ENCODE results near the gene SLC22A23.

SLC22A23 gene

GRCh38 chr6:3226042-3226441, 230.8 kb downstream of the SLC22A23 start:
- no peak for TF ChIP-seq CTCF (IDR thresholded peaks at IDR 0.05)
- Mint-ChIP-seq H3K36me3 (ENCODE audit: low read depth) (peaks cover 24% of the 10 kb centered on the region), H3K4me3 (peak overlapping the region; percentile 94), H3K4me1 (peaks cover 51% of the 10 kb centered on the region), H3K27me3 (ENCODE audit: low read depth, poor library complexity) (peaks cover 25% of the 10 kb centered on the region), H3K27ac (no peak overlapping the region), H3K9me3 (peaks cover 5% of the 10 kb centered on the region)
- no peak for DNase-seq

GRCh38 chr6:3222506-3223038, 234.3 kb downstream of the SLC22A23 start:
- H3K4me1 Mint-ChIP-seq, result peaks cover 33% of the 10 kb centered on the region
- no peak overlapping the region for H3K4me3 Mint-ChIP-seq
- peaks cover 11% of the 10 kb centered on the region for H3K27me3 Mint-ChIP-seq (ENCODE audit: low read depth, poor library complexity)
- peaks cover 5% of the 10 kb centered on the region for H3K9me3 Mint-ChIP-seq
- DNase-seq, result no peak
- H3K36me3 Mint-ChIP-seq (ENCODE audit: low read depth), result peaks cover 24% of the 10 kb centered on the region
- no peak for TF ChIP-seq CTCF (IDR thresholded peaks at IDR 0.05)
- no peak overlapping the region for H3K27ac Mint-ChIP-seq

DNA sequence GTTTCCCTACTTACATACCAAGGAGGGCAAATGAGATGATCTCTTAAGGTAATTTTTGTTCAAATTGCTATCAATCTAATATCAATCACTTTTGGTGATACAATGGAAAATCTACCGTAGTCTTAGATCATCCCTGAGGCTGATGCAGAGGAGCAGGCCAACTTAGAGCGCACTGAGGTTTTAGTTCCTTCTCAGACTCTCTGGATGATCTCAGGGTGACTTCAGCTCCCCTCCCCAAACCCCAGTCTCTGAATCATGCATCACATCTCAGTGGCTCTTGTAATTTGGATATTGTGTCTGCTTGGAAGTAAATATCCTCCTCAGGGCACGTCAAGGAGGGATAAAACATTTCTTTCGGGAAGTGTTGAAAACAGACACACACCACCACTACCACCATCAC, 235.3 kb downstream of the SLC22A23 start:
- TF ChIP-seq CTCF (IDR thresholded peaks at IDR 0.05), result no peak
- H3K4me3 Mint-ChIP-seq, result no peak overlapping the region
- peak overlapping the region; percentile 69 for H3K27ac Mint-ChIP-seq
- peaks cover 24% of the 10 kb centered on the region for H3K36me3 Mint-ChIP-seq (ENCODE audit: low read depth)
- peaks cover 11% of the 10 kb centered on the region for H3K27me3 Mint-ChIP-seq (ENCODE audit: low read depth, poor library complexity)
- H3K4me1 Mint-ChIP-seq, result peaks cover 31% of the 10 kb centered on the region
- DNase-seq, result no peak
- H3K9me3 Mint-ChIP-seq, result peaks cover 5% of the 10 kb centered on the region

DNA sequence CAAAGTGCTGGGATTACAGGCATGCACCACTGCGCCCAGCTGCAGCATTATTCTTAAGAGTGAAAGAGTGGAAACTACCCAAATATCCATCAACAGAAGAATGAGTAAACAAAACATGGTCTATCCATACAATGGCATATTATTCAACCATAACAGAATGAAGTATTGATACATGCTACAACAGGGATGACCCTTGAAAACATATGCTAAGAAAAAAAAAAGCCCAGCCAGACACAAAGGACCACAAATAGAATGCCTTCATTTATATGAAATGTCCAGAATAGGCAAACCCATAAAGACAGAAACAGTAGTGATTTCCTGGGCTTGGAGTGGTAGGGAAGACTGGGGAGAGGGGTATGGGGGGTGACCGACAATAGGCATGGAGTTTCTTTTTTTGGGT, 236.5 kb downstream of the SLC22A23 start:
- Mint-ChIP-seq H3K9me3 (peaks cover 5% of the 10 kb centered on the region), H3K36me3 (ENCODE audit: low read depth) (peaks cover 16% of the 10 kb centered on the region), H3K4me3 (no peak overlapping the region), H3K4me1 (peaks cover 19% of the 10 kb centered on the region), H3K27me3 (ENCODE audit: low read depth, poor library complexity) (peaks cover 11% of the 10 kb centered on the region), H3K27ac (no peak overlapping the region)
- DNase-seq, result no peak
- no peak for TF ChIP-seq CTCF (IDR thresholded peaks at IDR 0.05)
